Testis (tissue), 2 donors: ENCODE results near the gene PIH1D1.

Experiments used
- POLR2A ChIP-seq: fragments of 450-650 bp; IDR thresholded peaks from one replicate; pipeline ENCODE4 v1.6.1; 2017; ENCODE audit warnings: antibody characterized with exemption, mild to moderate bottlenecking, moderate library complexity
- TF ChIP-seq, protein P1 (sequence below), 3 experiments: fragments of 450-650 bp in 2 of 3; fragments of 200-600 bp in 1 of 3; sonication (generic) in 1 of 3; IDR thresholded peaks; one replicate each; pipeline ENCODE4 v1.5.1; 2016 to 2019; ENCODE audit warnings: antibody characterized with exemption in 3 of 3, mild to moderate bottlenecking in 2 of 3, moderate library complexity in 1 of 3

GRCh38 chr19:49411681-49412326 is 39.8 kb downstream of the PIH1D1 start:
- TF ChIP-seq, protein P1, sequence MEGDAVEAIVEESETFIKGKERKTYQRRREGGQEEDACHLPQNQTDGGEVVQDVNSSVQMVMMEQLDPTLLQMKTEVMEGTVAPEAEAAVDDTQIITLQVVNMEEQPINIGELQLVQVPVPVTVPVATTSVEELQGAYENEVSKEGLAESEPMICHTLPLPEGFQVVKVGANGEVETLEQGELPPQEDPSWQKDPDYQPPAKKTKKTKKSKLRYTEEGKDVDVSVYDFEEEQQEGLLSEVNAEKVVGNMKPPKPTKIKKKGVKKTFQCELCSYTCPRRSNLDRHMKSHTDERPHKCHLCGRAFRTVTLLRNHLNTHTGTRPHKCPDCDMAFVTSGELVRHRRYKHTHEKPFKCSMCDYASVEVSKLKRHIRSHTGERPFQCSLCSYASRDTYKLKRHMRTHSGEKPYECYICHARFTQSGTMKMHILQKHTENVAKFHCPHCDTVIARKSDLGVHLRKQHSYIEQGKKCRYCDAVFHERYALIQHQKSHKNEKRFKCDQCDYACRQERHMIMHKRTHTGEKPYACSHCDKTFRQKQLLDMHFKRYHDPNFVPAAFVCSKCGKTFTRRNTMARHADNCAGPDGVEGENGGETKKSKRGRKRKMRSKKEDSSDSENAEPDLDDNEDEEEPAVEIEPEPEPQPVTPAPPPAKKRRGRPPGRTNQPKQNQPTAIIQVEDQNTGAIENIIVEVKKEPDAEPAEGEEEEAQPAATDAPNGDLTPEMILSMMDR (IDR thresholded peaks at IDR 0.05), result no peak
- TF ChIP-seq POLR2A, result no peak
